ENCODE results near the gene IL23A. TPM values are rescaled to one million over a fixed set of nuclear protein-coding genes. Genes with fewer than 3 reads are reported as not detected.
"Not testable (repeated sequence)": the region's sequence is repeated elsewhere in the genome, so short reads cannot be mapped to it uniquely, and the experiment has no call there.

Gene IL23A
- total and polyA plus RNA-seq, 2 of the 13 experiments (the other 11 are each of a cell fraction or from before 2014, with no cell fraction given) = 0.33 to 0.35 TPM

- H3K4me3 ChIP-seq (replicated peaks in 1 of 3; ENCODE audit: insufficient read depth in 1 of 3, low read depth in 2 of 3, low read length in 3 of 3); BruUV-seq (replicated peaks); in situ Hi-C loops (cut with HindIII; ENCODE audit: extremely low pct_ligation_motif_present, low pct_unique_long_range_greater_than_20kb); H3K9ac ChIP-seq (ENCODE audit: insufficient read depth, low read depth, low read length); intact Hi-C loops (cut with micrococcal nuclease; ENCODE audit: unreplicated experiment); CTCF ChIA-PET (ENCODE audit: low intra/inter-chr PET ratio, low total read pairs); H3K27ac ChIP-seq (ENCODE audit: extremely low read length, insufficient read depth, low read length); H3K9me3 ChIP-seq (ENCODE audit: low read length); FAIRE-seq; H3K4me2 ChIP-seq (ENCODE audit: low read depth, low read length); H3K27me3 ChIP-seq (ENCODE audit: control insufficient read depth in 1 of 2, insufficient read depth in 2 of 2, low read length in 2 of 2); ATAC-seq; H4K20me1 ChIP-seq (ENCODE audit: insufficient read depth, low read length); DNase-seq (ENCODE audit: low spot score); H2AFZ ChIP-seq (ENCODE audit: low read length); H3K79me2 ChIP-seq (ENCODE audit: insufficient read depth, low read length): not testable (repeated sequence)
- TF ChIP-seq CEBPB (IDR thresholded peaks at IDR 0.05; ENCODE audit: borderline replicate concordance, low read depth, low read length) (0 out of 2 replicates have a peak, but pooled peaks have one; percentile 46), CEBPG (CRISPR knock-in tag; IDR thresholded peaks at IDR 0.05) (peak; percentile 60)
- TF ChIP-seq, protein P1, sequence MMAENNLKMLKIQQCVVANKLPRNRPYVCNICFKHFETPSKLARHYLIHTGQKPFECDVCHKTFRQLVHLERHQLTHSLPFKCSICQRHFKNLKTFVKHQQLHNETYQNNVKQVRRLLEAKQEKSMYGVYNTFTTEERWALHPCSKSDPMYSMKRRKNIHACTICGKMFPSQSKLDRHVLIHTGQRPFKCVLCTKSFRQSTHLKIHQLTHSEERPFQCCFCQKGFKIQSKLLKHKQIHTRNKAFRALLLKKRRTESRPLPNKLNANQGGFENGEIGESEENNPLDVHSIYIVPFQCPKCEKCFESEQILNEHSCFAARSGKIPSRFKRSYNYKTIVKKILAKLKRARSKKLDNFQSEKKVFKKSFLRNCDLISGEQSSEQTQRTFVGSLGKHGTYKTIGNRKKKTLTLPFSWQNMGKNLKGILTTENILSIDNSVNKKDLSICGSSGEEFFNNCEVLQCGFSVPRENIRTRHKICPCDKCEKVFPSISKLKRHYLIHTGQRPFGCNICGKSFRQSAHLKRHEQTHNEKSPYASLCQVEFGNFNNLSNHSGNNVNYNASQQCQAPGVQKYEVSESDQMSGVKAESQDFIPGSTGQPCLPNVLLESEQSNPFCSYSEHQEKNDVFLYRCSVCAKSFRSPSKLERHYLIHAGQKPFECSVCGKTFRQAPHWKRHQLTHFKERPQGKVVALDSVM (CRISPR knock-in tag; IDR thresholded peaks at IDR 0.05) = peak; percentile 35; the same call in 1 of the 2 replicates
- Histone ChIP-seq H3K4me1 (ENCODE audit: insufficient read depth, low read length) (peaks cover 22% of the 10 kb centered on the region), H3K36me3 (replicated peaks in 1 of 2; ENCODE audit: control insufficient read depth in 1 of 2, insufficient read depth in 2 of 2, low read length in 2 of 2) (peaks cover 17 to 52% of the 10 kb centered on the region in 2 experiments; a peak in 4 of 5 replicates)
- POLR2A ChIA-PET = interaction anchor here (0.9 kb wide), 1 partner anchor 12 kb away, joined by 4 read pairs; the partner anchor contains the start of gene PAN2
- 93% methylated on average over 8 of the region's 8 CpGs for WGBS (ENCODE audit: low lambda C conversion rate)
Observed at GRCh38 chr12:56321610-56322009, 17.1 kb upstream of the IL23A start.

DNA sequence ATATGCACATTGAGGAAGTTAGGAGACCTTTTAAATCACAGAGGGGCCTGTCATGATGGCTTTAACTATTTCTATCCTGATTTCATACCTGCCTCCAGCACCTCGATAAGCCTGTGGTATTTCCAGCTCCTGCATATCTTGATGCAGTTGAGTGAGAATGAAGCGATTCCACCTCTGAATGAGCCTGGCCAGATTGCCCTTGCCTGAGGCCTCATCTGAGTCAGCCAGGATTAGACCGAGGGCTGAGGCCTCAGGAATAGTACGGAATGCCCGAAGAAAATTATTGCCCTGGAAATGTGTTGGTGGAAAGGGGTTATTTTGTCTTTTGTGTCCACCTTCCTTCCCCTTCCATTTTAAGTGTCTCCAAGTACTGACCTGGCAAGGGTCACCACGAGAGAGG, 14.5 kb upstream of the IL23A start:
- no peaks in the 10 kb centered on the region for H4K20me1 ChIP-seq (ENCODE audit: insufficient read depth, low read length)
- no peak overlapping the region for H3K4me3 ChIP-seq (replicated peaks in 1 of 3; ENCODE audit: insufficient read depth in 1 of 3, low read depth in 2 of 3, low read length in 3 of 3)
- no peaks in the 10 kb centered on the region for H3K79me2 ChIP-seq (ENCODE audit: insufficient read depth, low read length)
- in situ Hi-C loops (cut with HindIII; ENCODE audit: extremely low pct_ligation_motif_present, low pct_unique_long_range_greater_than_20kb) (no loop called here), intact Hi-C loops (cut with micrococcal nuclease; ENCODE audit: unreplicated experiment) (no loop called here)
- no peaks in the 10 kb centered on the region for H3K9me3 ChIP-seq (ENCODE audit: low read length)
- no peaks in the 10 kb centered on the region for H3K27me3 ChIP-seq (ENCODE audit: control insufficient read depth in 1 of 2, insufficient read depth in 2 of 2, low read length in 2 of 2)
- DNase-seq (ENCODE audit: low spot score) = no peak
- H3K4me1 ChIP-seq (ENCODE audit: insufficient read depth, low read length) = peaks cover 12% of the 10 kb centered on the region
- H3K4me2 ChIP-seq (ENCODE audit: low read depth, low read length) = no peak overlapping the region
- H3K36me3 ChIP-seq (replicated peaks in 1 of 2; ENCODE audit: control insufficient read depth in 1 of 2, insufficient read depth in 2 of 2, low read length in 2 of 2) = peaks cover 22 to 65% of the 10 kb centered on the region in 2 experiments; a peak in 4 of 5 replicates
- ChIA-PET CTCF (ENCODE audit: low intra/inter-chr PET ratio, low total read pairs) (no interaction called here), POLR2A (interaction anchor here (1.2 to 1.5 kb wide), 2 partner anchors 8 to 9 kb away, joined by 5 to 6 read pairs; partner anchors contain the start of genes CNPY2 and PAN2)
- FAIRE-seq = no peak
- H3K27ac ChIP-seq (ENCODE audit: extremely low read length, insufficient read depth, low read length) = peak overlapping the region; percentile 12
- H3K9ac ChIP-seq (ENCODE audit: insufficient read depth, low read depth, low read length) = no peak overlapping the region
- no peak overlapping the region for H2AFZ ChIP-seq (ENCODE audit: low read length)
- WGBS (ENCODE audit: low lambda C conversion rate) = 95% methylated on average over 6 of the region's 6 CpGs
- TSS peak; percentile 48 for BruUV-seq (replicated peaks)
- no peak for ATAC-seq
- TF ChIP-seq ZFP36L2 (CRISPR knock-in tag; IDR thresholded peaks at IDR 0.05) = no peak
- TF ChIP-seq LRRFIP1 (CRISPR knock-in tag; conservative IDR thresholded peaks at IDR 0.05) = no peak
- no peak for TF ChIP-seq ZBTB21 (CRISPR knock-in tag; IDR thresholded peaks at IDR 0.05)
- TF ChIP-seq, protein P2, sequence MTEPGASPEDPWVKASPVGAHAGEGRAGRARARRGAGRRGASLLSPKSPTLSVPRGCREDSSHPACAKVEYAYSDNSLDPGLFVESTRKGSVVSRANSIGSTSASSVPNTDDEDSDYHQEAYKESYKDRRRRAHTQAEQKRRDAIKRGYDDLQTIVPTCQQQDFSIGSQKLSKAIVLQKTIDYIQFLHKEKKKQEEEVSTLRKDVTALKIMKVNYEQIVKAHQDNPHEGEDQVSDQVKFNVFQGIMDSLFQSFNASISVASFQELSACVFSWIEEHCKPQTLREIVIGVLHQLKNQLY (CRISPR knock-in tag; IDR thresholded peaks at IDR 0.05) = no peak
- no peak for TF ChIP-seq HES4 (CRISPR knock-in tag; IDR thresholded peaks at IDR 0.05; ENCODE audit: borderline replicate concordance)
- no peak for TF ChIP-seq DZIP1 (CRISPR knock-in tag; IDR thresholded peaks at IDR 0.05)
- no peak for TF ChIP-seq XBP1 (CRISPR knock-in tag; IDR thresholded peaks at IDR 0.05)
- TF ChIP-seq MIER3 (CRISPR knock-in tag; IDR thresholded peaks at IDR 0.05; ENCODE audit: borderline replicate concordance) = no peak

Data from HepG2 (cell line).